Measurements from ENCODE around the gene SPACDR.
"Not testable (repeated sequence)": the region's sequence is repeated elsewhere in the genome, so short reads cannot be mapped to it uniquely, and the experiment has no call there.

The SPACDR gene, protein sequence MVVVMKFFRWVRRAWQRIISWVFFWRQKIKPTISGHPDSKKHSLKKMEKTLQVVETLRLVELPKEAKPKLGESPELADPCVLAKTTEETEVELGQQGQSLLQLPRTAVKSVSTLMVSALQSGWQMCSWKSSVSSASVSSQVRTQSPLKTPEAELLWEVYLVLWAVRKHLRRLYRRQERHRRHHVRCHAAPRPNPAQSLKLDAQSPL

DNA sequence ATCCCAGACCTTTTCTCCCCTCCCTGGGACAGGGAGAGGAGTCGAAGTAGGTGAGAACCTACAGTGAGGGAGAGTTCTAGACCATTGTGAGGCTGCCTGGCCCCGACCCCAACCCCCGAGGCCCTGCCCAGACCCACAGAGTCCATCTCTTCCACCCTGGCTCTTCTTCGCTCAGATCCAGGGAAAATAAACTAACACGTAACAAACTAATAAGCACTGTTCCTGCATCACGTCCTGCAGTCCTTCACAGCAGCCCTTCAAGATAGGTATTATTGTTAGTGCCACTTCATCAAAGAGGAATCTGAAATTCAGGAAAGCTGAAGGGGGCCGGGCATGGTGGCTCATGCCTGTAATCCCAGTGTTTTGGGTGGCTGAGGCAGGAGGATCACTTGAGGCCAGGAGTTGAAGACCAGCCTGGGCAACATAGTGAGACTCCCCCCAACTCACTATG is at the start of gene SPACDR:
SPACDR (minus strand) TSS at position 51 of the 451 bp plus-strand sequence. CDS start 235 bp downstream, outside the sequence.
- no peak for DNase-seq (ENCODE audit: insufficient read length, low spot score)
- FAIRE-seq = no peak
- no peak for TF ChIP-seq POLR2A (IDR thresholded peaks at IDR 0.05; ENCODE audit: low read depth, low read length)

- FAIRE-seq = no peak
- DNase-seq (ENCODE audit: insufficient read length, low spot score) = no peak
- TF ChIP-seq POLR2A (IDR thresholded peaks at IDR 0.05; ENCODE audit: low read depth, low read length) = no peak
These were observed 49.3 kb upstream of the SPACDR start for GRCh38 chr7:100513212-100513810.

GRCh38 chr7:100510437-100511239 is 46.6 kb upstream of the SPACDR start:
- no peak for DNase-seq (ENCODE audit: insufficient read length, low spot score)
- no peak for FAIRE-seq

DNA sequence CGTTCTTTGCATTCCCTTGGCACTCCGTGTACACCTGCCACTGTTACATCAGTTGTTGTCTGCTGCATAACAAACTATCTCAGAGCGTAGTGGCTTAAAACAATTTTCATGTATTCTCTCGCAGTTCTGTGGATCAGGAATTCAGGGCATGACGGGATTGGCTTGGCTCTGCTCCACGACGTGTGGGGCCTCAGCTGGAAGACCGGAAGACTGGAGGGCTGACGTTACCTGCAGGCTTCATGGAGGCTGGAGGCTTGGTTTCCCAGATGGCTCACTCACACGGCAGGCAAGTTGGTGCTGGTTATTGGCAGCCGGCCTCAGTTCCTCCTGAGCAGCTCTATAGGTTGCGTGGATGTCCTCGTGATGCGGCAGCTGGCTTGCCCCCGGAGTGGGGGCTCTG is 45.2 kb upstream of the SPACDR start:
- FAIRE-seq (no peak), DNase-seq (ENCODE audit: insufficient read length, low spot score) (no peak)
- TF ChIP-seq POLR2A (IDR thresholded peaks at IDR 0.05; ENCODE audit: low read depth, low read length) = no peak

More at GRCh38 chr7:100510437-100511239, 46.6 kb upstream of the SPACDR start:
- TF ChIP-seq POLR2A (IDR thresholded peaks at IDR 0.05; ENCODE audit: low read depth, low read length) = no peak

DNA sequence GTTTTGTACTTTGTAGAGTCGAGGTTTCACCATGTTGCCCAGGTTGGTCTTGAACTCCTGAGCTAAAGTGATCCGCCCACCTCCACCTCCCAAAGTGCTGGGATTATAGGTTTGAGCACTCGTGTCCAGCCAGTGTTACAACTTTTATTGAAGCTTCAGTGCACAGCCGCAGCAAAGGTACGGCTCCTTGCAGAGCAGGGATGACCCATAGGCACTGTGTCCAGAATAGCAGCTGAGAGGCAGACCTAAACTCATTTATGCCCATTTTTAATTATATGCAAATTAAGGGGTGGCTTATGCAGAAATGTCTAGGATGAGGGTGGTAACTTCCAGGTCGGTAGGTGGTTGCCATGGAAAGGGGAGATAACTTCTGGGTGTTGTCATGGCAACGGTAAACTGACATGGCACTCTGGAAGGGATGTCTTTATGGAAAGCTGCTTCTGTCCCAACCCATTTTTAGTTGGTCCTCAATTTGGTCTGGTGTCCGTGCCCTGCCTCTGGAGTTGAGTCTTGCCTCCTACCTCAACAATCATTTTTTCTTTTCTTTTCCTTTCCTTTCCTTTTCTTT is 42.4 kb upstream of the SPACDR start:
- FAIRE-seq = no peak
- no peak for TF ChIP-seq POLR2A (IDR thresholded peaks at IDR 0.05; ENCODE audit: low read depth, low read length)
- no peak for DNase-seq (ENCODE audit: insufficient read length, low spot score)

- FAIRE-seq = no peak
- no peak for TF ChIP-seq POLR2A (IDR thresholded peaks at IDR 0.05; ENCODE audit: low read depth, low read length)
- no peak for DNase-seq (ENCODE audit: insufficient read length, low spot score)
These were observed 41.0 kb upstream of the SPACDR start for GRCh38 chr7:100504887-100505611.

- FAIRE-seq = not testable (repeated sequence)
These were observed 40.0 kb upstream of the SPACDR start for GRCh38 chr7:100504031-100504430.

GRCh38 chr7:100500743-100501142 is 36.7 kb upstream of the SPACDR start:
- not testable (repeated sequence) for DNase-seq (ENCODE audit: insufficient read length, low spot score); FAIRE-seq

More at GRCh38 chr7:100504031-100504430, 40.0 kb upstream of the SPACDR start:
- not testable (repeated sequence) for DNase-seq (ENCODE audit: insufficient read length, low spot score)

DNA sequence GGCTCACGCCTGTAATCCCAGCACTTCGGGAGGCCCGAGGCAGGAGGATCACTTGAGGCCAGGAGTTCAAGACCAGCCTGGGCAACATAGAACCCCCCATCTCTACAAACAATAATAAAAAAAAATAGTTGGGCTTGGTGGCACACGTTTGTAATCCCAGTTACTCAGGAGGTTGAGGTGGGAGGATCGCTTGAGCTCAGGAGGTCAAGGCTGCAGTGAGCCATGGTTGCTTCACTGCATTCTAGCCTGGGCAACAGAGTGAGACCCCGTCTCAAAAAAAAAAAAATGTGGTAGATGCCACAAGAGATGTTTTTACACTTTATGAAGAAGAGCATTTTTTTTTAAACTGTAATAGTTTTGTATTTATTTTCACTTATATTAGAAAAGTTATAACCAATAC is 32.4 kb upstream of the SPACDR start:
- no peak for FAIRE-seq
- no peak for DNase-seq (ENCODE audit: insufficient read length, low spot score)
- TF ChIP-seq POLR2A (IDR thresholded peaks at IDR 0.05; ENCODE audit: low read depth, low read length) = no peak

GRCh38 chr7:100493476-100494264 is 29.6 kb upstream of the SPACDR start:
- no peak for DNase-seq (ENCODE audit: insufficient read length, low spot score)

GRCh38 chr7:100492738-100493475 is 28.8 kb upstream of the SPACDR start:
- no peak for TF ChIP-seq POLR2A (IDR thresholded peaks at IDR 0.05; ENCODE audit: low read depth, low read length)
- no peak for FAIRE-seq

More at GRCh38 chr7:100493476-100494264, 29.6 kb upstream of the SPACDR start:
- TF ChIP-seq POLR2A (IDR thresholded peaks at IDR 0.05; ENCODE audit: low read depth, low read length) = no peak
- FAIRE-seq = no peak

GRCh38 chr7:100491192-100491578 is 27.1 kb upstream of the SPACDR start:
- FAIRE-seq (no peak), DNase-seq (ENCODE audit: insufficient read length, low spot score) (no peak)
- TF ChIP-seq POLR2A (IDR thresholded peaks at IDR 0.05; ENCODE audit: low read depth, low read length) = no peak

More at GRCh38 chr7:100492738-100493475, 28.8 kb upstream of the SPACDR start:
- DNase-seq (ENCODE audit: insufficient read length, low spot score) = no peak

Measured in H54 (cell line).